Measurements from ENCODE around the gene TMEM69.
"Not testable (repeated sequence)": the region's sequence is repeated elsewhere in the genome, so short reads cannot be mapped to it uniquely, and the experiment has no call there.

DNA sequence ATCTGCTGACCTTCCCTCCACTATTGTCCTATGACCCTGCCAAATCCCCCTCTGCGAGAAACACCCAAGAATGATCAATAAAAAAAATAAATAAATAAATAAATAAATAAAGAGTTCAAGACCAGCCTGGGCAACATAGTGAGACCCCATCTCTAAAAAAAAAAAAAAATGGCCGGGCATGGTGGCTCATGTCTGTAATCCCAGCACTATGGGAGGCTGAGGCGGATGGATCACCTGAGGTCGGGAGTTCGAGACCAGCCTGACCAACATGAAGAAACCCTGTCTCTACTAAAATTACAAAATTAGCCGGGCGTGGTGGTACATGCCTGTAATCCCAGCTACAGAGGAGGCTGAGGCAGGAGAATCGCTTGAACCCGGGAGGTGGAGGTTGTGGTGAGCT lies 38.0 kb downstream of the TMEM69 start:
- TF ChIP-seq, protein P1, sequence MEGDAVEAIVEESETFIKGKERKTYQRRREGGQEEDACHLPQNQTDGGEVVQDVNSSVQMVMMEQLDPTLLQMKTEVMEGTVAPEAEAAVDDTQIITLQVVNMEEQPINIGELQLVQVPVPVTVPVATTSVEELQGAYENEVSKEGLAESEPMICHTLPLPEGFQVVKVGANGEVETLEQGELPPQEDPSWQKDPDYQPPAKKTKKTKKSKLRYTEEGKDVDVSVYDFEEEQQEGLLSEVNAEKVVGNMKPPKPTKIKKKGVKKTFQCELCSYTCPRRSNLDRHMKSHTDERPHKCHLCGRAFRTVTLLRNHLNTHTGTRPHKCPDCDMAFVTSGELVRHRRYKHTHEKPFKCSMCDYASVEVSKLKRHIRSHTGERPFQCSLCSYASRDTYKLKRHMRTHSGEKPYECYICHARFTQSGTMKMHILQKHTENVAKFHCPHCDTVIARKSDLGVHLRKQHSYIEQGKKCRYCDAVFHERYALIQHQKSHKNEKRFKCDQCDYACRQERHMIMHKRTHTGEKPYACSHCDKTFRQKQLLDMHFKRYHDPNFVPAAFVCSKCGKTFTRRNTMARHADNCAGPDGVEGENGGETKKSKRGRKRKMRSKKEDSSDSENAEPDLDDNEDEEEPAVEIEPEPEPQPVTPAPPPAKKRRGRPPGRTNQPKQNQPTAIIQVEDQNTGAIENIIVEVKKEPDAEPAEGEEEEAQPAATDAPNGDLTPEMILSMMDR (tag by site-specific recombination; IDR thresholded peaks at IDR 0.05): not testable (repeated sequence)
- not testable (repeated sequence) for TF ChIP-seq ZNF549 (tag by site-specific recombination; IDR thresholded peaks at IDR 0.05); ZNF610 (tag by site-specific recombination; IDR thresholded peaks at IDR 0.05; ENCODE audit: borderline replicate concordance); ZNF335 (tag by site-specific recombination; conservative IDR thresholded peaks at IDR 0.05); GLI4 (tag by site-specific recombination; IDR thresholded peaks at IDR 0.05); ZBTB7A (tag by site-specific recombination; IDR thresholded peaks at IDR 0.05; ENCODE audit: low read depth); ZNF341 (tag by site-specific recombination; IDR thresholded peaks at IDR 0.05; ENCODE audit: low read depth); ZEB2 (tag by site-specific recombination; IDR thresholded peaks at IDR 0.05); ZNF16 (tag by site-specific recombination; IDR thresholded peaks at IDR 0.05; ENCODE audit: low read depth); YY1 (tag by site-specific recombination; IDR thresholded peaks at IDR 0.05); MZF1 (tag by site-specific recombination; IDR thresholded peaks at IDR 0.05; ENCODE audit: borderline replicate concordance); ZNF138 (tag by site-specific recombination; IDR thresholded peaks at IDR 0.05; ENCODE audit: borderline replicate concordance)
- TF ChIP-seq, protein P2, sequence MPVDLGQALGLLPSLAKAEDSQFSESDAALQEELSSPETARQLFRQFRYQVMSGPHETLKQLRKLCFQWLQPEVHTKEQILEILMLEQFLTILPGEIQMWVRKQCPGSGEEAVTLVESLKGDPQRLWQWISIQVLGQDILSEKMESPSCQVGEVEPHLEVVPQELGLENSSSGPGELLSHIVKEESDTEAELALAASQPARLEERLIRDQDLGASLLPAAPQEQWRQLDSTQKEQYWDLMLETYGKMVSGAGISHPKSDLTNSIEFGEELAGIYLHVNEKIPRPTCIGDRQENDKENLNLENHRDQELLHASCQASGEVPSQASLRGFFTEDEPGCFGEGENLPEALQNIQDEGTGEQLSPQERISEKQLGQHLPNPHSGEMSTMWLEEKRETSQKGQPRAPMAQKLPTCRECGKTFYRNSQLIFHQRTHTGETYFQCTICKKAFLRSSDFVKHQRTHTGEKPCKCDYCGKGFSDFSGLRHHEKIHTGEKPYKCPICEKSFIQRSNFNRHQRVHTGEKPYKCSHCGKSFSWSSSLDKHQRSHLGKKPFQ (tag by site-specific recombination; IDR thresholded peaks at IDR 0.05): not testable (repeated sequence)
- TF ChIP-seq, protein P3, sequence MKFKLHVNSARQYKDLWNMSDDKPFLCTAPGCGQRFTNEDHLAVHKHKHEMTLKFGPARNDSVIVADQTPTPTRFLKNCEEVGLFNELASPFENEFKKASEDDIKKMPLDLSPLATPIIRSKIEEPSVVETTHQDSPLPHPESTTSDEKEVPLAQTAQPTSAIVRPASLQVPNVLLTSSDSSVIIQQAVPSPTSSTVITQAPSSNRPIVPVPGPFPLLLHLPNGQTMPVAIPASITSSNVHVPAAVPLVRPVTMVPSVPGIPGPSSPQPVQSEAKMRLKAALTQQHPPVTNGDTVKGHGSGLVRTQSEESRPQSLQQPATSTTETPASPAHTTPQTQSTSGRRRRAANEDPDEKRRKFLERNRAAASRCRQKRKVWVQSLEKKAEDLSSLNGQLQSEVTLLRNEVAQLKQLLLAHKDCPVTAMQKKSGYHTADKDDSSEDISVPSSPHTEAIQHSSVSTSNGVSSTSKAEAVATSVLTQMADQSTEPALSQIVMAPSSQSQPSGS (tag by site-specific recombination; IDR thresholded peaks at IDR 0.05; ENCODE audit: low read depth): not testable (repeated sequence)
